CD4-positive, alpha-beta T cell (primary cell): ENCODE results near the gene PLCL2. TPM values are rescaled to one million over a fixed set of nuclear protein-coding genes. Genes with fewer than 3 reads are reported as not detected.
A peak's percentile ranks its signal among the peaks of the same experiment; 100 is the strongest.

ENCODE experiments used
- ATAC-seq: fragments of 200-7000 bp; cut with Tn5 transposase; one replicate; pipeline ENCODE4 v1.10.0; 2022; ENCODE audit warnings: mild to moderate bottlenecking; ENCODE audit not compliant: poor library complexity
- CTCF ChIA-PET: fragments of 350-600 bp; sonication (Branson Sonifier 250); formaldehyde crosslinking; loops from one replicate; lab custom pipeline; 2021; ENCODE audit warnings: antibody characterized with exemption, inconsistent platforms; lab: Charles Lee
- POLR2A ChIA-PET: fragments of 350-600 bp; sonication (Branson Sonifier 250); formaldehyde crosslinking; loops from one replicate; lab custom pipeline; 2021; ENCODE audit warnings: antibody characterized with exemption, inconsistent platforms; lab: Charles Lee
- DNase-seq, 14 experiments: peaks; one replicate each; pipeline ENCODE4 v3.0.0-alpha.2; 2013 to 2020; ENCODE audit warnings: mixed read lengths in 2 of 14
- H3K27ac ChIP-seq, 2 donors: one replicate each; pipeline versions ENCODE4 v1.5.1 to v1.7.0; 2013; ENCODE audit warnings: low read length in 2 of 2, low read depth in 1 of 2, mild to moderate bottlenecking in 1 of 2
- H3K27me3 ChIP-seq, 2 experiments: 1 replicate in 1 of 2; 2 replicates in 1 of 2; pipeline versions ENCODE4 v1.6.1 to v1.7.0; 2013; ENCODE audit warnings: low read length in 2 of 2, control low read depth in 1 of 2, mild to moderate bottlenecking in 1 of 2, moderate library complexity in 1 of 2; ENCODE audit not compliant: insufficient read depth in 2 of 2, control insufficient read depth in 1 of 2
- H3K36me3 ChIP-seq: one replicate; pipeline ENCODE4 v1.6.1; 2013; ENCODE audit warnings: low read length, control low read depth; ENCODE audit not compliant: insufficient read depth
- H3K4me1 ChIP-seq: one replicate; pipeline ENCODE4 v1.6.1; 2013; ENCODE audit warnings: low read length, control low read depth; ENCODE audit not compliant: insufficient read depth
- H3K4me3 ChIP-seq: one replicate; pipeline ENCODE4 v1.5.1; 2013; ENCODE audit warnings: mild to moderate bottlenecking, low read length, moderate library complexity
- H3K9me3 ChIP-seq, 2 experiments: 1 replicate in 1 of 2; 2 replicates in 1 of 2; pipeline versions ENCODE4 v1.6.1 to v1.7.0; 2013; ENCODE audit warnings: low read length in 2 of 2, mild to moderate bottlenecking in 2 of 2, control low read depth in 1 of 2, moderate library complexity in 1 of 2; ENCODE audit not compliant: control insufficient read depth in 1 of 2, insufficient read depth in 1 of 2
- H3K27ac Mint-ChIP-seq: one replicate; pipeline ENCODE4 v1.8.0; 2020; ENCODE audit warnings: mixed read lengths
- H3K27me3 Mint-ChIP-seq: one replicate; pipeline ENCODE4 v1.8.0; 2021; ENCODE audit warnings: mixed read lengths
- H3K36me3 Mint-ChIP-seq: one replicate; pipeline ENCODE4 v1.8.0; 2021; ENCODE audit warnings: low read depth, mixed read lengths
- H3K4me1 Mint-ChIP-seq: one replicate; pipeline ENCODE4 v1.8.0; 2021; ENCODE audit warnings: low read depth, mixed read lengths
- H3K4me3 Mint-ChIP-seq: one replicate; pipeline ENCODE4 v1.8.0; 2020; ENCODE audit warnings: mild to moderate bottlenecking, mixed read lengths
- H3K9me3 Mint-ChIP-seq: one replicate; pipeline ENCODE4 v1.8.0; 2020; ENCODE audit warnings: mixed read lengths
- CTCF ChIP-seq: fragments of 200-600 bp; IDR thresholded peaks from one replicate; pipeline ENCODE4 v1.8.0; 2022; ENCODE audit warnings: antibody characterized with exemption, mild to moderate bottlenecking
- intact Hi-C, 2 experiments: fragments of 100-400 bp; cut with DNase I in 1 of 2; cut with micrococcal nuclease in 1 of 2; formaldehyde crosslinking; loops; one replicate each; pipeline versions ENCODE4 v1.15.1 to v1.9.0; 2023 to 2025; cut with DNase I, micrococcal nuclease
- total RNA-seq, 174 experiments: library from RNA in 2 of 174; stranded (reverse) in 2 of 174; gene quantifications; one replicate each; pipeline ENCODE4 v1.2.3 and lab custom pipeline; 2021 to 2026

Gene PLCL2
- total RNA-seq, 2 experiments from 2014 or later: 35.1 to 36.3 TPM

DNA sequence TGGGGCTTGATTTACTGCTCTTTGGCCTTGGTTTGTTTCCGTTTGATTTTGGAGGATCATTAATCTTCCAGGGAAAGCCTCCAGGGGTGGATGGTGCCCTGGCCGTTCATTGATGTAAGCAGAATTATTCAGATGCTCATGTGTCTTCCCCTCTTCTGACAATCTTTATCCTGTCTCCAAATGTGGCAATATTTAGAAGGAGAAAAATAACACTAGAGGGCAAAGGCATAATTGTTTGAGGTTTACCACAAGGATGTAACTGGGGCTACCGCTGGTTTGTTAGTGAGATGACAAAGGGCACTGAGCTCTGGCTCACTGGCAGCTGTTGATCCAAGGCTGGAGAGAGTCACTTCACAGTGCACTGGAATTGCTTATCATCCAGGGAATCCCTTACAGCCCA, 18.2 kb upstream of the PLCL2 start:
- ChIA-PET CTCF (no interaction called here), POLR2A (interaction anchor here (1.0 to 1.1 kb wide), 2 partner anchors 17 to 18 kb away, joined by 3 read pairs; partner anchors contain the start of gene PLCL2)
- DNase-seq: peak in 4 of 14 experiments; percentile 18 to 48 (median 36)
- Histone ChIP-seq H3K27ac (no peak overlapping the region), H3K27me3 (no peaks in the 10 kb centered on the region), H3K4me1 (peaks cover 7% of the 10 kb centered on the region), H3K36me3 (no peaks in the 10 kb centered on the region), H3K4me3 (no peak overlapping the region), H3K9me3 (no peaks in the 10 kb centered on the region)
- H3K36me3 Mint-ChIP-seq: no peaks in the 10 kb centered on the region
- no peak for TF ChIP-seq CTCF
- peak; percentile 43 for ATAC-seq
- no peaks in the 10 kb centered on the region for H3K9me3 Mint-ChIP-seq
- H3K4me3 Mint-ChIP-seq: no peak overlapping the region
- H3K4me1 Mint-ChIP-seq: peaks cover 13% of the 10 kb centered on the region
- intact Hi-C loops: no loop called here
- no peak overlapping the region for H3K27ac Mint-ChIP-seq
- no peaks in the 10 kb centered on the region for H3K27me3 Mint-ChIP-seq

GRCh38 chr3:16868513-16868912, 16.2 kb upstream of the PLCL2 start:
- TF ChIP-seq CTCF: no peak
- H3K27ac Mint-ChIP-seq: no peak overlapping the region

GRCh38 chr3:16869261-16870005, 15.3 kb upstream of the PLCL2 start:
- Histone ChIP-seq H3K4me3 (no peak overlapping the region), H3K9me3 (no peaks in the 10 kb centered on the region), H3K27ac (no peak overlapping the region), H3K27me3 (no peaks in the 10 kb centered on the region), H3K36me3 (no peaks in the 10 kb centered on the region), H3K4me1 (peaks cover 7% of the 10 kb centered on the region)
- Mint-ChIP-seq H3K4me1 (peaks cover 13% of the 10 kb centered on the region), H3K9me3 (no peaks in the 10 kb centered on the region), H3K27ac (no peak overlapping the region), H3K27me3 (peaks cover 7% of the 10 kb centered on the region), H3K36me3 (no peaks in the 10 kb centered on the region), H3K4me3 (no peak overlapping the region)
- intact Hi-C loops: no loop called here
- ChIA-PET CTCF (interaction anchor here (2.3 kb wide), 1 partner anchor 15 kb away, joined by 11 read pairs; no protein-coding TSS in a partner anchor), POLR2A (interaction anchor here (0.6 kb wide), 1 partner anchor 294 kb away, joined by 4 read pairs; no protein-coding TSS in a partner anchor)
- ATAC-seq: no peak
- no peak for DNase-seq
- TF ChIP-seq CTCF: no peak

More at GRCh38 chr3:16868513-16868912, 16.2 kb upstream of the PLCL2 start:
- peaks cover 13% of the 10 kb centered on the region for H3K4me1 Mint-ChIP-seq
- H3K9me3 Mint-ChIP-seq: no peaks in the 10 kb centered on the region
- intact Hi-C loops: no loop called here
- Histone ChIP-seq H3K27me3 (no peaks in the 10 kb centered on the region), H3K9me3 (no peaks in the 10 kb centered on the region), H3K27ac (no peak overlapping the region), H3K4me3 (no peak overlapping the region), H3K4me1 (peaks cover 7% of the 10 kb centered on the region), H3K36me3 (no peaks in the 10 kb centered on the region)
- ATAC-seq (no peak), DNase-seq (no peak)
- POLR2A ChIA-PET: no interaction called here
- CTCF ChIA-PET: interaction anchor here (2.3 kb wide), 1 partner anchor 16 kb away, joined by 11 read pairs; no protein-coding TSS in a partner anchor
- peaks cover 7% of the 10 kb centered on the region for H3K27me3 Mint-ChIP-seq
- no peak overlapping the region for H3K4me3 Mint-ChIP-seq
- no peaks in the 10 kb centered on the region for H3K36me3 Mint-ChIP-seq
